Measurements from ENCODE around the gene ZNF821. TPM values are rescaled to one million over a fixed set of nuclear protein-coding genes. Genes with fewer than 3 reads are reported as not detected.
"Not testable (repeated sequence)": the region's sequence is repeated elsewhere in the genome, so short reads cannot be mapped to it uniquely, and the experiment has no call there.

The ZNF821 gene
- total RNA-seq, 2 experiments from 2014 or later = 5.7 to 8.0 TPM

- Mint-ChIP-seq H3K9me3 (peaks cover 4% of the 10 kb centered on the region), H3K4me1 (peaks cover 16% of the 10 kb centered on the region), H3K4me3 (no peak overlapping the region), H3K36me3 (peaks cover 82% of the 10 kb centered on the region), H3K27ac (no peak overlapping the region), H3K27me3 (no peaks in the 10 kb centered on the region)
- POLR2A ChIA-PET = interaction anchor here (0.6 to 1.2 kb wide), 2 partner anchors 9 to 16 kb away, joined by 3 to 4 read pairs; no protein-coding TSS in a partner anchor
- no peak for DNase-seq
- ATAC-seq (ENCODE audit: low read depth) = no peak
Measured at GRCh38 chr16:71916397-71916920, 32.5 kb upstream of the ZNF821 start.

- no peak for ATAC-seq (ENCODE audit: low read depth)
- H3K4me3 Mint-ChIP-seq = no peak overlapping the region
- no peak for DNase-seq
- peaks cover 76% of the 10 kb centered on the region for H3K36me3 Mint-ChIP-seq
- no peaks in the 10 kb centered on the region for H3K27me3 Mint-ChIP-seq
- H3K4me1 Mint-ChIP-seq = peaks cover 19% of the 10 kb centered on the region
- H3K9me3 Mint-ChIP-seq = peaks cover 4% of the 10 kb centered on the region
- POLR2A ChIA-PET = no interaction called here
- no peak overlapping the region for H3K27ac Mint-ChIP-seq
Measured at GRCh38 chr16:71915350-71915749, 31.4 kb upstream of the ZNF821 start.

- Mint-ChIP-seq H3K27me3 (no peaks in the 10 kb centered on the region), H3K36me3 (peaks cover 73% of the 10 kb centered on the region), H3K27ac (no peak overlapping the region), H3K9me3 (peaks cover 4% of the 10 kb centered on the region), H3K4me3 (no peak overlapping the region), H3K4me1 (peaks cover 19% of the 10 kb centered on the region)
- DNase-seq (no peak), ATAC-seq (ENCODE audit: low read depth) (no peak)
- POLR2A ChIA-PET = no interaction called here
Measured at GRCh38 chr16:71914802-71915201, 30.8 kb upstream of the ZNF821 start.

GRCh38 chr16:71912534-71913275 lies 28.7 kb upstream of the ZNF821 start:
- ATAC-seq (ENCODE audit: low read depth) (no peak), DNase-seq (no peak)
- Mint-ChIP-seq H3K27ac (no peak overlapping the region), H3K4me3 (no peak overlapping the region), H3K27me3 (no peaks in the 10 kb centered on the region), H3K36me3 (peaks cover 64% of the 10 kb centered on the region), H3K4me1 (peaks cover 23% of the 10 kb centered on the region), H3K9me3 (no peaks in the 10 kb centered on the region)
- POLR2A ChIA-PET = no interaction called here

- no peak overlapping the region for H3K4me3 Mint-ChIP-seq
- DNase-seq (no peak), ATAC-seq (ENCODE audit: low read depth) (no peak)
- no peaks in the 10 kb centered on the region for H3K27me3 Mint-ChIP-seq
- H3K4me1 Mint-ChIP-seq = peaks cover 26% of the 10 kb centered on the region
- no peaks in the 10 kb centered on the region for H3K9me3 Mint-ChIP-seq
- H3K36me3 Mint-ChIP-seq = peaks cover 52% of the 10 kb centered on the region
- H3K27ac Mint-ChIP-seq = no peak overlapping the region
- POLR2A ChIA-PET = interaction anchor here (0.5 to 1.4 kb wide), 2 partner anchors 15 to 86 kb away, joined by 3 to 5 read pairs; partner anchors contain the start of gene IST1
Measured at GRCh38 chr16:71911121-71911520, 27.1 kb upstream of the ZNF821 start.

GRCh38 chr16:71905765-71906164 lies 21.8 kb upstream of the ZNF821 start:
- POLR2A ChIA-PET = interaction anchor here (2.2 kb wide), 1 partner anchor 10 kb away, joined by 8 read pairs; the partner anchor contains the start of gene IST1
- DNase-seq, H3K27me3 Mint-ChIP-seq, H3K9me3 Mint-ChIP-seq: not testable (repeated sequence)
- ATAC-seq (ENCODE audit: low read depth) = peak; percentile 30
- H3K27ac Mint-ChIP-seq = peak overlapping the region; percentile 35
- H3K4me1 Mint-ChIP-seq = peaks cover 27% of the 10 kb centered on the region
- peaks cover 23% of the 10 kb centered on the region for H3K36me3 Mint-ChIP-seq
- H3K4me3 Mint-ChIP-seq = peak overlapping the region; percentile 73

GRCh38 chr16:71904239-71904638 lies 20.3 kb upstream of the ZNF821 start:
- Mint-ChIP-seq H3K27me3 (no peaks in the 10 kb centered on the region), H3K9me3 (no peaks in the 10 kb centered on the region), H3K36me3 (peaks cover 22% of the 10 kb centered on the region), H3K4me1 (peaks cover 34% of the 10 kb centered on the region), H3K4me3 (no peak overlapping the region), H3K27ac (no peak overlapping the region)
- POLR2A ChIA-PET = interaction anchor here (1.0 kb wide), 1 partner anchor 189 kb away, joined by 3 read pairs; the partner anchor contains the start of genes DHX38 and TXNL4B
- ATAC-seq (ENCODE audit: low read depth) (no peak), DNase-seq (no peak)

GRCh38 chr16:71903608-71904007 lies 19.6 kb upstream of the ZNF821 start:
- peaks cover 34% of the 10 kb centered on the region for H3K4me1 Mint-ChIP-seq
- no peaks in the 10 kb centered on the region for H3K27me3 Mint-ChIP-seq
- POLR2A ChIA-PET = no interaction called here
- peaks cover 18% of the 10 kb centered on the region for H3K36me3 Mint-ChIP-seq
- DNase-seq (no peak), ATAC-seq (ENCODE audit: low read depth) (no peak)
- H3K27ac Mint-ChIP-seq = no peak overlapping the region
- H3K9me3 Mint-ChIP-seq = no peaks in the 10 kb centered on the region
- no peak overlapping the region for H3K4me3 Mint-ChIP-seq

GRCh38 chr16:71902656-71903365 lies 18.8 kb upstream of the ZNF821 start:
- POLR2A ChIA-PET = no interaction called here
- Mint-ChIP-seq H3K9me3 (no peaks in the 10 kb centered on the region), H3K27ac (no peak overlapping the region), H3K36me3 (peaks cover 17% of the 10 kb centered on the region), H3K4me3 (no peak overlapping the region), H3K4me1 (peaks cover 30% of the 10 kb centered on the region), H3K27me3 (no peaks in the 10 kb centered on the region)
- DNase-seq (no peak), ATAC-seq (ENCODE audit: low read depth) (no peak)

GRCh38 chr16:71899171-71899570 lies 15.2 kb upstream of the ZNF821 start:
- ATAC-seq (ENCODE audit: low read depth) (no peak), DNase-seq (no peak)
- no peak overlapping the region for H3K4me3 Mint-ChIP-seq
- H3K9me3 Mint-ChIP-seq = no peaks in the 10 kb centered on the region
- H3K4me1 Mint-ChIP-seq = peaks cover 28% of the 10 kb centered on the region
- H3K27ac Mint-ChIP-seq = no peak overlapping the region
- POLR2A ChIA-PET = interaction anchor here (0.7 kb wide), 1 partner anchor 90 kb away, joined by 7 read pairs; no protein-coding TSS in a partner anchor
- H3K27me3 Mint-ChIP-seq = no peaks in the 10 kb centered on the region
- H3K36me3 Mint-ChIP-seq = peaks cover 17% of the 10 kb centered on the region

- Mint-ChIP-seq H3K4me1 (peaks cover 22% of the 10 kb centered on the region), H3K4me3 (peak overlapping the region; percentile 94), H3K27me3 (no peaks in the 10 kb centered on the region), H3K9me3 (no peaks in the 10 kb centered on the region), H3K27ac (peak overlapping the region; percentile 70), H3K36me3 (peaks cover 12% of the 10 kb centered on the region)
- no peak for ATAC-seq (ENCODE audit: low read depth)
- POLR2A ChIA-PET = interaction anchor here (1.6 to 3.8 kb wide), 5 partner anchors 9 to 121 kb away, joined by 3 to 79 read pairs (median 7); partner anchors contain the start of genes ATXN1L and ZNF821
- DNase-seq = no peak
Measured at GRCh38 chr16:71896764-71897368, 12.9 kb upstream of the ZNF821 start.

- peak overlapping the region; percentile 95 for H3K27ac Mint-ChIP-seq
- H3K9me3 Mint-ChIP-seq = no peaks in the 10 kb centered on the region
- peak overlapping the region; percentile 94 for H3K4me3 Mint-ChIP-seq
- no peaks in the 10 kb centered on the region for H3K27me3 Mint-ChIP-seq
- H3K36me3 Mint-ChIP-seq = peaks cover 12% of the 10 kb centered on the region
- DNase-seq (no peak), ATAC-seq (ENCODE audit: low read depth) (peak; percentile 21)
- POLR2A ChIA-PET = interaction anchor here (1.0 to 3.8 kb wide), 7 partner anchors 10 to 120 kb away, joined by 3 to 79 read pairs (median 7); partner anchors contain the start of genes AP1G1, ATXN1L and ZNF821
- H3K4me1 Mint-ChIP-seq = peaks cover 18% of the 10 kb centered on the region
Measured at GRCh38 chr16:71895679-71896365, 11.8 kb upstream of the ZNF821 start.
